HG03196 (cell line): ENCODE data around the gene ZMYM4.

Experiments used
- ATAC-seq: cut with Tn5 transposase; IDR thresholded peaks from one replicate; pipeline ENCODE4 v1.9.1; 2021; ENCODE audit not compliant: unreplicated experiment

ZMYM4 gene

DNA sequence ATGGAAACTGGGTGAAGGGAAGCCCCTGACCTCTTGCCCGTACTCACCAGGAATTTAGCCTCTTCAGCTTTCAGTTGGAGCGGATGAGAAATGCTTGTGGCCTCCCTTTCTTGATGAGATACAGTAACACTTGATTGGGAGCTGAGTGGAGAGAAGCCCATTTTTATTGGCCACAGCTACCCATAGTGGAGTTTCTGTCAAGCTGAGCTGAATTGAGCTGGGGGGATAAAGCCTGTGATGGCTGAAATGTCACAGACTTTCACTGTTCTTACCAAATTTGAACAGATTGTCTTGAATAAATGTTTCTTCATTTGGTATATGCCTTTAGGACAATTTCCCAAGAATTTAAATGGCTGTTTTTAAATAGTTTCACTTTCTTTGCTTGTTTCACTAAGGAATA is 125.9 kb downstream of the ZMYM4 start:
- ATAC-seq: no peak

GRCh38 chr1:35398739-35399138 is 130.2 kb downstream of the ZMYM4 start:
- no peak for ATAC-seq

- ATAC-seq: no peak
Observed at GRCh38 chr1:35401049-35401448, 132.5 kb downstream of the ZMYM4 start.

DNA sequence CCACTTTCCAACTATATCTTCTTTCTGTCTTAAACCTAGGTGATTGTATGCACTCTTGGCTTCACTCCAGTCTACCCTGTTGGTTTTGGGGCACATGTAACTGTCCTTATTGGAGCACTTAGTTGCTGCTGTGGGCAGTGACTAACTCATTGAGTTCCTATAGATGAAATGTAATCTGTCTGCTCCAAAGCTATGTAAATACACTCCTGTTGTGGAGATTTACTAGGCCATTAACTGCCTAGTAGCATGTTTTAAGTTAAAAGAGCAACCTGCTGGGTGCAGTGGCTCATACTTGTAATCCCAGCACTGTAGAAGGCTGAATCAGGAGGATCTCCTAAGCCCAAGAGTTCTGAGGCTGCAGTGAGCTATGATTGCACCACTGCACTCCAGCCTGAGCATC is 137.6 kb downstream of the ZMYM4 start:
- no peak for ATAC-seq

DNA sequence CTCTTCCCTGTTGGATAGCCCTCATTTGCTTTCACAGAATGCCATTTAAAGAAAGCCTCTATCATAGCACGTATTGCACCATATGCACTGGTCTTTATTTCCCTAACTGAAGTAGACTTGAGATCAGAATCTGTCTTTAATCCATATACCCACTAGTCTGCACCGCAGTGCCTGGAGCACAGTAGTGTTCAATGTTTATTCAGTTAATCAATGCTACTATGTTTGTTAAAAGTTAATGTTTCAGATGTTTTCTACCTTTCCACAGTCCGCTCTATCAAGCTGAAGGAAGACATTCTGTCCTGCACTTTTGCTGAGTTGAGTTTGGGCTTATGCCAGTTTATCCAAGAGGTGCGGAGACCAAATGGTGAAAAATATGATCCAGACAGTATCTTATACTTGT is 139.2 kb downstream of the ZMYM4 start:
- ATAC-seq: no peak

DNA sequence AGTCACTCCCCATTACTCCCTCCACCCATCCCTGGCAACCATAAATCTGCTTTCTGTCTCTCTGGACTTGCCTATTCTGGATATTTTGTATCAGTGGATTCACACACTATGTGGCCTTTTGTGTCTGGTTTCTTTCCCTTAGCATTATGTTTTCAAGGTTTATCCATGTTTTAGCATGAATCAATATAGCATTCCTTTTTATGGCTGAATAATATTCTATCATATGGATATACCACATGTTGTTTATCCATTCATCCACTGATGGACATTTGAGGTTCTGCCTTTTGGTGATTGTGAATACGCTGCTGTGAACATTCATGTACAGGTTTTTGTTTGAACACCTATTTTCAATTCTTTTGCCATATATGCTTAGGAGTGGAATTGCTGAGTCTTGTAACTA is 140.4 kb downstream of the ZMYM4 start:
- ATAC-seq: no peak

- no peak for ATAC-seq
Observed at GRCh38 chr1:35426097-35426586, 157.6 kb downstream of the ZMYM4 start.

DNA sequence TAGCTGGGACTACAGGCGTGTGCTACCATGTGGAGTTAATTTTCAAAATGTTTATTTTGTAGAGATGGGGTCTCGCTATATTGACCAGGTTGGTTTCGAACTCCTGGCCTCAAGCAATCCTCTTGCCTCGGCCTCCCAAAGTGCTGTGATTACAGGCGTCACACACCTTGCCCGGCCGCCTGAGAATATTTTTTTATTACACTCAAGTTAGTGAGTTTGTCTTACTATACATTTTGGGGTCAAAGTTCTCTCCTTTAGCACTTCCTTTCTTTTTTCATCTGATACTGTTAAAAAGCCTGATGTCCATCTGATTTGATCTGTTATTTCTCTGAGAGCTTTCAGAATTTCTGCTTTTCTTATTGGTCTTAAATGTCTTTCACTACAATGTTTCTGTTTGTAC is 159.9 kb downstream of the ZMYM4 start:
- no peak for ATAC-seq

GRCh38 chr1:35430762-35431161 is 162.3 kb downstream of the ZMYM4 start:
- no peak for ATAC-seq

DNA sequence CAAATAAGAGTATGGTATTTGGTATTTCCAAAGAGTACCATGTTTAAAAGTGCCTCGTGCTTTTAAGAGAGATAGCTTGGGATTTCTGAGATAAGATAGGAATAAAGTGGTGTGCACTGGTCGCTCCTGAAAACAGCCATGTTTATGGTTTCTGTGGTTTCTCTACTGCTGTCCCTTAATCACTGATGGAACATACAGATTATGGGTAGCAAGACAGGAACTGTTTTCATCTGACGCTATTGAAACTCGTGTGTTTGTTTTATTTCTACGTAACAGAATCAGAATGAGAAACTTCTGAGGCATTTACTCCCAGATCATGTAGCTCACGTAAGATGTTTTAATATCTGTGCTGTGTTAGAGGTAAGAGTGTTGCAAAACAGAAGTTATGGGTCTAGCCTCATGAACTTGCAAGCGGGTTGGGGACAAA is 162.7 kb downstream of the ZMYM4 start:
- ATAC-seq: no peak

GRCh38 chr1:35432231-35432630 is 163.7 kb downstream of the ZMYM4 start:
- ATAC-seq: no peak

- ATAC-seq: no peak
Observed at GRCh38 chr1:35433714-35434113, 165.2 kb downstream of the ZMYM4 start.

DNA sequence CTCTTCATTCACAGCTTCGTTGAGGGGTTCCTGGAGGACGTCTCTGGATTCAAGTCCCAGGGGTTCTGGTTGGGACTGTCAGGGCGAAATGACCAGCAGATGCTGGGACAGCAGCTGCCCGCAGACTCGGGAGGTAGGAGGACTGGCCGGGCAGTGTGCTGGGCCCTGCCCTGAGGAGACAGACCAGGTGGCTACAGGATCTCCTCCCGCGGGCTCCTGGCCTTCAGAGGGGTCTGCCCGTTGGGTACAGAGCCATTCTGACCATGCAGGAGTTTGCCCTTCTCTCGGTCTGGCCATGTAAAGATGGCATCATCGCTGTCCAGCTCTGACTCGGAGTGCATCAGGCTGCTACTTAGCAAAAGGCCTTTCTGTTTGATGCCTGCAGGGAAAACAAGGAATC is 166.2 kb downstream of the ZMYM4 start:
- ATAC-seq: no peak

GRCh38 chr1:35436078-35436477 is 167.6 kb downstream of the ZMYM4 start:
- ATAC-seq: no peak

GRCh38 chr1:35437200-35437599 is 168.7 kb downstream of the ZMYM4 start:
- no peak for ATAC-seq

DNA sequence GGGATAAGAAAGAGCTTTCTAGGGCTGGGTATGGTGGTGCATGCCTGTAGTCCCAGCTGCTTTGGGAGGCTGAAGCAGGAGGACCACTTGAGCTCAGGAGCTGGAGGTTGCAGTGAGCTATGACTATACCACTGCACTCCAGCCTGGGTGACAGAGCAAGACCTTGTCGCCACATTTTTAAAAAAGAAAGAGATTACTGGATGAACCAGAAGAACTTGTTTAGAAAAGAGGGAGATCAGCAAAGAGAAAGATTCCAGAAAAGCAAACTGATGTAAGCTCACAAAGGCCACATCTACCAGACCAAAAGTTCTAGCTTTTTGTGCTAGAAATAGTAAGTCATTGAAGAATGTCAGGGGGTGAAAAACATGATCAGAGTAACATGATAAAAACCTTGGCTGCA is 171.1 kb downstream of the ZMYM4 start:
- no peak for ATAC-seq

GRCh38 chr1:35441926-35442579 is 173.5 kb downstream of the ZMYM4 start:
- no peak for ATAC-seq

DNA sequence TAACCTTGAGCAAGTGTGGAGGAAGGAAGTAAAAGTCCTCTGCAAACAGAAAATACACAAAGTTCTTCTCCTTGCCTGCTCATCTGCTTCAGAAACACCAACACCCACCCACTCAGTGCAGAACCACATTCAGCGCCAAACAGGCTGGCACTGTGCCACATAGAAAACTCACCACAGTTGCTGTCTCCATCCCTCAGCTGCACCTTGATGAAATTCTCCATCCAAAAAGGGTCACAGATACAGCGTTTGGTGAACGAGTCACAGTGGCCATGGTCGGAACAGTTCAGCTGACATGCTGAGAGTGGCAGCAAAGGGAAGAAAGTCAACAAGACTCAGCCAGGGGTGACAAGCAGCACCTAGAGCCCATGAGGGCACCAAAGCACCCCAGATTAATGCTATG is 174.2 kb downstream of the ZMYM4 start:
- no peak for ATAC-seq

GRCh38 chr1:35443768-35444518 is 175.4 kb downstream of the ZMYM4 start:
- ATAC-seq: no peak

GRCh38 chr1:35444519-35444774 is 175.9 kb downstream of the ZMYM4 start:
- ATAC-seq: no peak

DNA sequence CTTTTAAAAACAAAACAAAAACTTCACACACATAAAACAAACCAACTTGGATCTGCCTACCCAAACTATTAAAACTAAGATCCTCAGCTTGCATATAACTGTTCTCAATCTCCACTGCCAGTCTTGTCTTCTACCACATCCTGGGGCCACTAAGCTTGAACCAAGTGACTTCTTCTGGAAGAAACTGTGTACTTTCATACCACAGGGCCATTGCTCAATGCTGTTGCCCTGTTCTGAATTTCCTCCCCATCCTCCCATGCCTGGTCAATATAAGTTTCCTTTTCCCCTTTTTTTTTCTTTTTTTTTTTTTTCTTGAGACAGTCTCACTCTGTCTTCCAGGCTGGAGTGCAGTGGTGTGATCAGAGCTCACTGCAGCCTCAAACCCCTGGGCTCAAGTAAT is 178.8 kb downstream of the ZMYM4 start:
- no peak for ATAC-seq

- ATAC-seq: no peak
Observed at GRCh38 chr1:35448344-35448801, 179.9 kb downstream of the ZMYM4 start.
